ENCODE data around the gene ALDH3B1.
A peak's percentile ranks its signal among the peaks of the same experiment; 100 is the strongest.

The ALDH3B1 gene, protein sequence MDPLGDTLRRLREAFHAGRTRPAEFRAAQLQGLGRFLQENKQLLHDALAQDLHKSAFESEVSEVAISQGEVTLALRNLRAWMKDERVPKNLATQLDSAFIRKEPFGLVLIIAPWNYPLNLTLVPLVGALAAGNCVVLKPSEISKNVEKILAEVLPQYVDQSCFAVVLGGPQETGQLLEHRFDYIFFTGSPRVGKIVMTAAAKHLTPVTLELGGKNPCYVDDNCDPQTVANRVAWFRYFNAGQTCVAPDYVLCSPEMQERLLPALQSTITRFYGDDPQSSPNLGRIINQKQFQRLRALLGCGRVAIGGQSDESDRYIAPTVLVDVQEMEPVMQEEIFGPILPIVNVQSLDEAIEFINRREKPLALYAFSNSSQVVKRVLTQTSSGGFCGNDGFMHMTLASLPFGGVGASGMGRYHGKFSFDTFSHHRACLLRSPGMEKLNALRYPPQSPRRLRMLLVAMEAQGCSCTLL

DNA sequence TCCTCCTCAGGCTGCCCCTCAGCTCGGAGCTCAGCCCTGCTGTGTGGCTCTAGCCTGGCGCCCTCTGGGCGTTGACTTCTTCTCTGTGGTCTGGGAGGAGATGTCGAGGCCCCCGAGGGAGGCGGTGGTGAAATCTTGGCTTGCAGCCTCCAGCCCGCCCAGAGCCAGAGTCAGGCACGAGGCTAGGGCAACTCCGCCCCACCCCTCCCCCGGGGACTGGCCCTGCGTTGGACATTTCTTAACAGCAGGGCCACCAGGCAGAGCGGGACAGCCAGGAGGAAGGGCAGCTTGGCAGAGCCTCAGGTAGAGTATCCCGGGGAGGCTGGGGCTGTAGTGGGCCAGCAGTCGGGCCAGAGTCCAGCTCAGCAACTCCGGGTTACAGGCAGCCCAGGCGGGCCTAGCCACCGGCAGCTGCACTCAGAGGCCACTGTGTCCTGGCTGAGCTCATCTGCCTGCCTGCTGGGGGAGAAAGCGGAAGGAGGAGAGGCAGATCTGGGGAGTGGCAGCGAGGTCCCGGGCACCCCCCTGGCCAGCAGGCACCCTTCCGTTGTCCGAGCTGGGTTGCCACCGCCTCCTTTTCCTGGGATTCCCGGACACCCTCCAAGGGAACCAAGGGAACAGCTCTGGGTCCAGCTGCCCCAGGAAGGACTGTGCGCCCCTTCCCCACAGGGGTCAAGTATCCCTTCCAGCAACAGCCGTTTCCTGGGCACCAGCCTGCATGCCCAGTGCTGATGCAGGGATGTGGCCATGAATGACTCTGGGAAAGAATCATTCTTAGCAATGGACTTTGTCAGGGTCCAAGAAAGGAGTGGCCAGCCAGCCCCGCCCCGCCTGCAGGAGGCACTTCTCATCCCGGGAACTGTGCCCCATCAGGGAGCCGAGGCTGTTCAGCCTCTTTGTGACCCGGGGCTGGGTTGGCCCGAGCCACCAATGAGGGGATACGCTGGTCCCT, at the start of gene ALDH3B1:
Gene ALDH3B1 (plus strand): TSS at position 238 of the 952 bp plus-strand sequence. CDS start 4,971 bp downstream, outside the sequence.
- no peak for TF ChIP-seq CTCF (IDR thresholded peaks at IDR 0.05)

GRCh38 chr11:67983951-67984350, 26.2 kb upstream of the ALDH3B1 start:
- TF ChIP-seq CTCF (IDR thresholded peaks at IDR 0.05), result no peak

- peak; percentile 57 for TF ChIP-seq CTCF (IDR thresholded peaks at IDR 0.05)
Observed at GRCh38 chr11:67993821-67994220, 16.3 kb upstream of the ALDH3B1 start.

- TF ChIP-seq CTCF (IDR thresholded peaks at IDR 0.05), result no peak
Observed at GRCh38 chr11:67996051-67996450, 14.1 kb upstream of the ALDH3B1 start.

DNA sequence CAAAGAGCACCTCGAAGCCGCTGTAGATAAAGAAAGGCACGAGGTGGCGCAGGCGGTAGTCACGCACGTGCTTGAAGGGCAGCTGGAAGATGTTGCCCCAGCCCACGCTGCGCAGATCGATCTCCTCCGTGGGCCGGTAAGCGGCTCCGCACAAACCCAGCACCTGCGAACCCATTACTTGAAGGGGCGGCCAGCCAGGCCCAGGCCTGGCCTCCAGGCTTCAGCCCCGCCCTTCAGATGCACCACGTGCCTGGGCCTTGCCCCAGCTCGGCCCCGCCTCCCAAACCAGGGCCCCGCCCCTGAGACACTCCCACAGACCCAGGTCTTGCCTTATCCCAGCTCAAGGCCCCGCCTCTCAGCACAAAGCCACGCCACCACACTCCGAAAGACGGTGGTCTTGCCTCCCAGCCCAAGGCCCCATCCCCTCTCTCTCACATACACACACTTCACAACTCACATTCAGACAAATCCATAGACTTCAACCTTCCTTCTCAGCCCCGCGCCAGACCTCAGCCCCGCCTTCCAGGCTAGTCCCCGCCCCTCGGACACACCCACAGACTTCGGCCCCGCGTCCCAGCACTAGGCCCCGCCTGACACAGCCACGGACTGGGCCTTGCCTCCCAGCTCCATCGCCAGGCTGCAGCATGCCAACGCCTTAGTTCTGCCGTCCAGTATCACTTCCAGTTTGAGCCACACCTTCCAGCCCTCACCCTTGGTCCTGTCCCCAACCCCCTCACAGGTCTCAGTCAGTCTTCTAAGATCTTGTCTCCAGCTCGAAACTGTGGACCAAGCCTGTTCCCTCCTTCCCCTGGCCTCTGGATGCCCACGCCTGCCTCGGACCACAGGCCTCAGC, 13.3 kb upstream of the ALDH3B1 start:
- TF ChIP-seq CTCF (IDR thresholded peaks at IDR 0.05), result no peak

- TF ChIP-seq CTCF (IDR thresholded peaks at IDR 0.05), result no peak
Observed at GRCh38 chr11:67997475-67997921, 12.6 kb upstream of the ALDH3B1 start.
